Measurements from ENCODE around the gene ELN.
"Not testable (repeated sequence)": the region's sequence is repeated elsewhere in the genome, so short reads cannot be mapped to it uniquely, and the experiment has no call there.

ELN gene

GRCh38 chr7:74009719-74010118 lies 18.3 kb upstream of the ELN start:
- TF ChIP-seq POLR2A (IDR thresholded peaks at IDR 0.05; ENCODE audit: low read depth, low read length), result no peak
- FAIRE-seq (no peak), DNase-seq (ENCODE audit: insufficient read length, low spot score) (no peak)

DNA sequence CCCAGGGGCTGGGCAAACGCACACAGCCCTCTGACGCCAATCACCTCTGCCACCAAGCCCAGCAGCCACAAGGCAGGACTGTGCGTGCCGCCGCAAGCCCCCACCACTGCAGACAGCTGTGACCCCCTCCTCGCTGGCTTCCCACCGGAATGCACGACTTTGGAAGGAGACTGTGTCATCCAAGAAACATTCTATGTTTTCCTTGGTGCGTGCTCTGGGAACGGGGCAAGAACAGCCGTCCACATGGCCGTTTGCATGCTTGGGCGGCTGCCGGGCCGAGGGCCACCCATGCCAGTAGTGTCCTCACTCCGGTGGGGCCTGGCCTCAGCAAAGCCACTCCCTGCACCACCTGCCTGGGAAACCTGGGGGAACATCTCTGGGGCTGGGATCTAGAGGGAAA lies 17.6 kb upstream of the ELN start:
- no peak for FAIRE-seq
- TF ChIP-seq POLR2A (IDR thresholded peaks at IDR 0.05; ENCODE audit: low read depth, low read length), result no peak
- DNase-seq (ENCODE audit: insufficient read length, low spot score), result no peak

DNA sequence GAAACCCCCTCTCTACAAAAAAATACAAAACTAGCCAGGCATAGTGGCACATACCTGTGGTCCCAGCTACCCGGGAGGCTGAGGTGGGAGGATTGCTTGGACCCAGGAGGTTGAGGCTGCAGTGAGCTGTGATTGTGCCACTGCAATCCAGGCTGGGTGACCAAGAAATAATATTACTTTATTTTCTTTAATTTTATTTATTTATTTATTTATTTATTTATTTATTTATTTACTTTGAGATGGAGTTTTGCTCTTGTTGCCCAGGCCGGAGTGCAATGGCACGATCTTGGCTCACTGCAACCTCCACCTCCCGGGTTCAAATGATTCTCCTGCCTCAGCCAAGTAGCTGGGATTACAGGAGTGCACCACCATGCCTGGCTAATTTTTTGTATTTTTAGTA lies 16.6 kb upstream of the ELN start:
- not testable (repeated sequence) for FAIRE-seq; DNase-seq (ENCODE audit: insufficient read length, low spot score)

- TF ChIP-seq POLR2A (IDR thresholded peaks at IDR 0.05; ENCODE audit: low read depth, low read length), result no peak
- DNase-seq (ENCODE audit: insufficient read length, low spot score), result peak; percentile 92
- FAIRE-seq, result no peak
Measured at GRCh38 chr7:74012842-74013249, 15.1 kb upstream of the ELN start.

DNA sequence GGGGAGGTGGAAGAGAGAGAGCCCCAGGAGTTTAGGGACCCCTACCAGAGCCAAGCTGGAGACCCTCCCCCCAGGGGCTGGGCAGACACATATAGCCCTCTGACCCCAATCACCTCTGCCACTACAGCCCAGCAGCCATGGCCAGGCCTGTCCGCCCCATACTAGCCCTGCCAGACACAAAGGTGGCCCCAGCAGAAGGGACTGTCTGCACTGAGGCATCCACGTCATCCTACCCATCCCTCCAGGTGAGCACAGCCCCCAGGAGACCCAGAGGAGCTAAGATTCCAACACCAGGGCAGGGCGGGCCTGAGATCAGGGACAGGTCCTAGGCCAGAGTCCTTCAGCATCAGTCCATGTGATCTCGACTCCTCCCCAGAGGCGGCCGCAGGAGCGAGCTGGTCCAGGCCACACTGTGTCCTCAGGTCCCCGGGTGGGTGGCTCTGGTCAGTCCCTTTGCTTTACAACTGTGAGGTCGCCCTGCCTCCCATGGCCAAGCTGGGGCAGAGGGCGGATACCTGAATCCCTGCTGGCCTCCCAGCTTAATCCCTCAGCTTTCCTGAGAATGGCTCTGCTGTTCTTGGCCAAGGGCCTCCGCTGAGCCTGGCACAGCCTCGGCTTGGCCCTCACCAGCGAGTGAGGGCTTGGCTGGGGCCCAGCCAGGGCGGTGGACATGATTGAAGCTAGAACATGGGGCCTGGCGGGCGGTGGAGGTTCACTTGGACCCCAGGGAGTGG lies 14.3 kb upstream of the ELN start:
- DNase-seq (ENCODE audit: insufficient read length, low spot score) (no peak), FAIRE-seq (no peak)
- TF ChIP-seq POLR2A (IDR thresholded peaks at IDR 0.05; ENCODE audit: low read depth, low read length), result 0 out of 2 replicates have a peak, but pooled peaks have one; percentile 16

DNA sequence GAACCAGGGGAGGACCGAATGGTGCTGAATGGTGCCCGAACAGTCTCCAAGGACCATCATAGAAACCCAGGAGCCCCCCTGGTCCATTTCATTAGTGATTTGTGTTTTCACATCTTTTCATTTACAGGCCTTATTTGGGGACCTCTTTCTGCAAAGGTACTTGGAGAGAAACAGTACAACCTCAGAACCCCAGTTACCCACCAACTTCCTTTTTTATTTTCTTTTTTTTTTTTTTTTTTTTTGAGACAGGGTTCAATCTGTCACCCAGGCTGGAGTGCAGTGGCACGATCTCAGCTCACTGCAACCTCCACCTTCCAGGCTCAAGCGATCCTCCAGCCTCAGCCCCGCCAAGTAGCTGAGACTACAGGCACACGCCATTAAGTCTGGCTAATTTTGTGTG lies 13.0 kb upstream of the ELN start:
- TF ChIP-seq POLR2A (IDR thresholded peaks at IDR 0.05; ENCODE audit: low read depth, low read length), result no peak
- DNase-seq (ENCODE audit: insufficient read length, low spot score) (no peak), FAIRE-seq (no peak)

- FAIRE-seq (no peak), DNase-seq (ENCODE audit: insufficient read length, low spot score) (no peak)
- no peak for TF ChIP-seq POLR2A (IDR thresholded peaks at IDR 0.05; ENCODE audit: low read depth, low read length)
Measured at GRCh38 chr7:74015670-74016069, 12.3 kb upstream of the ELN start.

DNA sequence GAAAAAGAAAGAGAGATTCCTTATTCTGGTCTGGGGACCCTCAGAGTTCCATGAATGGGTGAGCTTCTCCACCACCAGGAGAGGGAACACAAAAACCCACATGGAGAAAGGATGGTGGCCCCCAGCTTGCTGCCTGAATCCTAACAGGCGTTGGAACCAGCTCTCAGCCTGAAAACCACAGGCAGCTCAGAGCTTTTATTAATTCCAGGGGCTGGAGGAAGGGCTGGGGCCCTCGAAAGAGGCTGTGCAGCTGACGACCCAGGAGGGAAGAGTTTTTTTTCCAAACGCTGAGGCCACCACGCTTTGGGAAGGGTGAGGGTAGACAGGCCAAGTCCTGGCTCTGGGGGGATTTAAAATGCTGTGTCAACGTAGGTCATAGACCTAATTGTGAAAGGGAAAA lies 10.8 kb upstream of the ELN start:
- FAIRE-seq (no peak), DNase-seq (ENCODE audit: insufficient read length, low spot score) (no peak)
- no peak for TF ChIP-seq POLR2A (IDR thresholded peaks at IDR 0.05; ENCODE audit: low read depth, low read length)

- DNase-seq (ENCODE audit: insufficient read length, low spot score), result no peak
- FAIRE-seq, result no peak
- TF ChIP-seq POLR2A (IDR thresholded peaks at IDR 0.05; ENCODE audit: low read depth, low read length), result no peak
Measured at GRCh38 chr7:74018246-74018895, 9.6 kb upstream of the ELN start.

DNA sequence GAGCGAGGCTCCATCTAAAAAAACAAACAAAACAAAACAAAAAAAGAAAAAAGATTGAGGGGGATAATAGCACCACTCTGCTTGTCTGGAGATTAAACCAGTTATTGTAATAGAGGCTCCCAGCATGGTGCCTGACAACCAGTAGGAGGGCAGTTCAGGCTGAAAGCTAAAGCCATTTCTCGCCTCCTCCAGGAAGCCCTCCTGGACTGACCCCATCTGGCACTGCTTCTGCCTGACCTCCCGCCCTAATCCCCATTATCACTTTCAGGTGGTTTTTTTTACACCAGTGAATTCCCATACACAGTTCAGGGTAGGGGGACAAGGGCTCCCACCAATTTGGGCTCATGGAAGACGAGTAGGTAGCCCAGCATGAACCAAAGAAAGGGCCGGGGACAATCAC lies 8.8 kb upstream of the ELN start:
- no peak for TF ChIP-seq POLR2A (IDR thresholded peaks at IDR 0.05; ENCODE audit: low read depth, low read length)
- FAIRE-seq (no peak), DNase-seq (ENCODE audit: insufficient read length, low spot score) (no peak)

- DNase-seq (ENCODE audit: insufficient read length, low spot score), result no peak
- TF ChIP-seq POLR2A (IDR thresholded peaks at IDR 0.05; ENCODE audit: low read depth, low read length), result no peak
- FAIRE-seq, result no peak
Measured at GRCh38 chr7:74020390-74020789, 7.6 kb upstream of the ELN start.

GRCh38 chr7:74021546-74022320 lies 6.2 kb upstream of the ELN start:
- DNase-seq (ENCODE audit: insufficient read length, low spot score) (no peak), FAIRE-seq (no peak)
- no peak for TF ChIP-seq POLR2A (IDR thresholded peaks at IDR 0.05; ENCODE audit: low read depth, low read length)

GRCh38 chr7:74022507-74022906 lies 5.5 kb upstream of the ELN start:
- no peak for TF ChIP-seq POLR2A (IDR thresholded peaks at IDR 0.05; ENCODE audit: low read depth, low read length)
- FAIRE-seq, result no peak
- DNase-seq (ENCODE audit: insufficient read length, low spot score), result no peak

DNA sequence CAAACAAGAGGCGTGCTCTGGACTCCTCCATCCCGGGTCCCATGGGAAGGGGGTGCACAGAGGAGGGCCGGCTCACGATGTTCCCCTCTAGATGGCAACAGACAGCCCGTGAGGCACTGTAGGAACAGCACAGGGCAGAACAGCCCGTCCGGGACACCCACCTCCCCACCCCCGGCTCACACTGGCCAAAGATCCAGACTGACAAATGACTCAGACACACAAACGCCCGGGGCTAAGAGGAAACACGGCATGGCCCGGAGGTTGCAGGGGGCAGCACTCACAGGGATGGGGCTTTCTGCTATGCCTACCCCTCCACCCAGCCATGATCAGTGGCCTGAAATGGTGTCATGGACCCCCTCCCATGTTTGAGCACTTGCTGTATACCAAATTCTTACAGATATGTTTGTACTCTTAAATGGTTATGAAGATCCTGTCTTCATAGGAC lies 4.9 kb upstream of the ELN start:
- TF ChIP-seq POLR2A (IDR thresholded peaks at IDR 0.05; ENCODE audit: low read depth, low read length), result no peak
- FAIRE-seq (no peak), DNase-seq (ENCODE audit: insufficient read length, low spot score) (peak; percentile 87)
